Small intestine (tissue), 7 donors: ENCODE results near the gene MARCHF10. TPM values are rescaled to one million over a fixed set of nuclear protein-coding genes. Genes with fewer than 3 reads are reported as not detected.

Source experiments
- DNase-seq, 2 donors: peaks; one replicate each; pipeline versions ENCODE4 v3.0.0 to v3.0.0-alpha.2; 2013
- FAIRE-seq: peaks from 2 replicates; lab custom pipeline; 2012; peaks lifted over from hg19 to GRCh38; lab: Jason Lieb, UNC
- H3K27ac ChIP-seq, 3 donors: one replicate each; pipeline ENCODE4 v1.5.1; 2013; ENCODE audit warnings: low read length in 2 of 3, mild to moderate bottlenecking in 2 of 3, control low read depth in 1 of 3, inconsistent platforms in 1 of 3, low read depth in 1 of 3, moderate library complexity in 1 of 3
- H3K27me3 ChIP-seq, 3 donors: one replicate each; pipeline ENCODE4 v1.6.1; 2013; ENCODE audit warnings: low read length in 3 of 3, inconsistent platforms in 1 of 3; ENCODE audit not compliant: control insufficient read depth in 3 of 3, insufficient read depth in 3 of 3
- H3K36me3 ChIP-seq, 3 donors: one replicate each; pipeline ENCODE4 v1.6.1; 2013; ENCODE audit warnings: low read length in 3 of 3, inconsistent platforms in 1 of 3, low read depth in 1 of 3, mild to moderate bottlenecking in 1 of 3, moderate library complexity in 1 of 3; ENCODE audit not compliant: control insufficient read depth in 3 of 3, insufficient read depth in 2 of 3
- H3K4me1 ChIP-seq, 3 donors: one replicate each; pipeline ENCODE4 v1.6.1; 2013; ENCODE audit warnings: low read length in 2 of 3, inconsistent platforms in 1 of 3, low read depth in 1 of 3, mild to moderate bottlenecking in 1 of 3, moderate library complexity in 1 of 3; ENCODE audit not compliant: control insufficient read depth in 3 of 3, insufficient read depth in 2 of 3
- H3K4me3 ChIP-seq, 3 donors: one replicate each; pipeline ENCODE4 v1.5.1; 2013; ENCODE audit warnings: low read length in 3 of 3, control low read depth in 1 of 3, inconsistent platforms in 1 of 3, low read depth in 1 of 3, mild to moderate bottlenecking in 1 of 3, moderate library complexity in 1 of 3
- H3K9me3 ChIP-seq, 2 donors: one replicate each; pipeline ENCODE4 v1.6.1; 2013; ENCODE audit warnings: low read depth in 1 of 2, low read length in 1 of 2; ENCODE audit not compliant: control insufficient read depth in 2 of 2, insufficient read depth in 1 of 2
- WGBS, 3 donors: extraction: QIAGEN DNeasy Blood & Tissue Kit; methylation state at CpG; one replicate each; pipeline ENCODE4 v1.1.7; 2013; 5-methylcytosine and 5-hydroxymethylcytosine counted together
- polyA plus RNA-seq, 4 donors: library from polyadenylated mRNA; stranded (reverse) in 3 of 4; unstranded in 1 of 4; fragments of 200-250 nt in 3 of 4; fragments of 120-200 nt in 1 of 4; gene quantifications; one replicate each; pipeline versions ENCODE4 v1.2.1 to v1.2.3, GENCODE V29; 2013
- donor health status: healthy with polysubstance abuse.
- donor health status: control.
- donor health status: control.
- donor health status: Bipolar disorder and iron deficiency.
- donor health status: healthy.

Gene MARCHF10
- polyA plus RNA-seq, 4 donors = 0.10 to 0.13 TPM; not detected in 2

DNA sequence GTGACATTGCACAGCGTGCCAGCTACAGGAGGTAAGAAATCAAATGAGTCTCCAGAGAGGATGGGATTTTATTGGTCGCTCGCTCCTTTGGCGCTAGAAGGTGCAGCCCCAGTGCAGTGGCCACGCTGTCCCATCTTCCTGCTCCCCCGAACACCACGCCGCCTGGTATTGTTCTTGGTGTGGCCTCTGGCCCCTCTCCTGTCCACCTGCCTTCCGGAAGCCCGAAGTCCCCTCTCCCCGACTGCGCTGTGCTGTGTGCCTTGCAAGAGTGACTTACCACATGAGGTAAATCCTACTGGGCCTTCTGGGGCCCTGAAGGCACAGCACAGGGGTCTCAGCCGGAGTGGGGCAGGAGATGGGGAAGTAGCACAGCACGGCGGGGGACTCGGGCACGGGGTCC lies 58.2 kb downstream of the MARCHF10 start:
- FAIRE-seq (no peak), DNase-seq (no peak)
- no peak overlapping the region for H3K27ac ChIP-seq
- H3K4me3 ChIP-seq = no peak overlapping the region
- no peaks in the 10 kb centered on the region for H3K36me3 ChIP-seq
- 90 to 92% (median 91%) methylated on average over 17 of the region's 17 CpGs for WGBS, 3 donors
- H3K9me3 ChIP-seq = no peaks in the 10 kb centered on the region
- no peaks in the 10 kb centered on the region for H3K4me1 ChIP-seq
- H3K27me3 ChIP-seq = peaks cover 0 to 7% (median 0%) of the 10 kb centered on the region in 3 donors

- Histone ChIP-seq H3K4me1 (no peaks in the 10 kb centered on the region), H3K27ac (no peak overlapping the region), H3K9me3 (no peaks in the 10 kb centered on the region), H3K4me3 (no peak overlapping the region), H3K36me3 (no peaks in the 10 kb centered on the region), H3K27me3 (peaks cover 0 to 7% (median 0%) of the 10 kb centered on the region in 3 donors)
- no peak for DNase-seq
- 55 to 72% (median 70%) methylated on average over 8 of the region's 8 CpGs for WGBS, 3 donors
- FAIRE-seq = no peak
Observed at GRCh38 chr17:62746941-62747340, 61.2 kb downstream of the MARCHF10 start.

- Histone ChIP-seq H3K4me3 (no peak overlapping the region), H3K27ac (no peak overlapping the region), H3K27me3 (peaks cover 0 to 6% (median 0%) of the 10 kb centered on the region in 3 donors), H3K36me3 (no peaks in the 10 kb centered on the region), H3K4me1 (no peaks in the 10 kb centered on the region), H3K9me3 (no peaks in the 10 kb centered on the region)
- DNase-seq (no peak), FAIRE-seq (no peak)
- 57 to 81% (median 77%) methylated on average over 7 of the region's 7 CpGs for whole genome bisulfite sequencing, 3 donors
Observed at GRCh38 chr17:62745806-62746205, 62.3 kb downstream of the MARCHF10 start.

- DNase-seq = no peak
Observed at GRCh38 chr17:62744259-62744658, 63.9 kb downstream of the MARCHF10 start.

GRCh38 chr17:62741290-62741689 lies 66.8 kb downstream of the MARCHF10 start:
- peaks cover 0 to under 1% (median 0%) of the 10 kb centered on the region in 3 donors for H3K27me3 ChIP-seq
- WGBS, 3 donors = 70 to 82% (median 79%) methylated on average over 4 of the region's 4 CpGs
- FAIRE-seq = no peak
- H3K4me3 ChIP-seq = no peak overlapping the region
- no peak overlapping the region for H3K27ac ChIP-seq
- H3K4me1 ChIP-seq = no peaks in the 10 kb centered on the region
- DNase-seq = no peak
- no peaks in the 10 kb centered on the region for H3K36me3 ChIP-seq
- no peaks in the 10 kb centered on the region for H3K9me3 ChIP-seq

More at GRCh38 chr17:62744259-62744658, 63.9 kb downstream of the MARCHF10 start:
- H3K4me3 ChIP-seq = no peak overlapping the region
- no peaks in the 10 kb centered on the region for H3K4me1 ChIP-seq
- no peak overlapping the region for H3K27ac ChIP-seq
- peaks cover 0 to 4% (median 0%) of the 10 kb centered on the region in 3 donors for H3K27me3 ChIP-seq
- H3K36me3 ChIP-seq = no peaks in the 10 kb centered on the region
- 70 to 77% (median 75%) methylated on average over 7 of the region's 7 CpGs for WGBS, 3 donors
- H3K9me3 ChIP-seq = no peaks in the 10 kb centered on the region
- FAIRE-seq = no peak

GRCh38 chr17:62739645-62740388 lies 68.3 kb downstream of the MARCHF10 start:
- Histone ChIP-seq H3K36me3 (no peaks in the 10 kb centered on the region), H3K4me1 (no peaks in the 10 kb centered on the region), H3K27ac (no peak overlapping the region), H3K27me3 (no peaks in the 10 kb centered on the region), H3K9me3 (no peaks in the 10 kb centered on the region), H3K4me3 (no peak overlapping the region)
- WGBS, 3 donors = 86 to 91% (median 90%) methylated on average over 16 of the region's 16 CpGs
- FAIRE-seq (no peak), DNase-seq (no peak)

DNA sequence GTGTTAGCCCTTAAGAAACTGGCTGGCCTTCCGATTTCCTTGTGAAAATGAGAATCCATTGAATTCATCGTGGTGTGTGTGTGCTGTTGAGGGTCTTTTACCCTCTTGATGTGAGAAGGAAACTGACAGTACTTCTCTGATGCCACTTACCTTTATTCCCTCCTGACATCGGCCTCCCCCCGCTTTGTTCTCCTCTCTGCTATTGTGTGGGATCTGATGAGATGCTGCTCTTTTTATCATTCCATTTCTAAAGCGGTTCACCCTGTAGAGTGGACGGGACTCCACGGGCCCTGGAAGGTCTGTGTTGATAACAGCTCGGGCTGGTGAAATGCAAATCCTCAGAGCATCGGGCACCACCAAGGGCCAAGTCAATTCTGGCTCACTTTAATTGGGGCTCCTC lies 69.8 kb downstream of the MARCHF10 start:
- Histone ChIP-seq H3K36me3 (no peaks in the 10 kb centered on the region), H3K27ac (no peak overlapping the region), H3K9me3 (no peaks in the 10 kb centered on the region), H3K4me1 (no peaks in the 10 kb centered on the region), H3K27me3 (no peaks in the 10 kb centered on the region), H3K4me3 (no peak overlapping the region)
- no peak for DNase-seq
- FAIRE-seq = no peak
- WGBS, 3 donors = 87 to 91% (median 90%) methylated on average over 9 of the region's 9 CpGs

GRCh38 chr17:62737513-62737912 lies 70.6 kb downstream of the MARCHF10 start:
- WGBS, 3 donors = 72 to 79% (median 73%) methylated on average over 8 of the region's 8 CpGs
- no peaks in the 10 kb centered on the region for H3K27me3 ChIP-seq
- FAIRE-seq (no peak), DNase-seq (no peak)
- H3K27ac ChIP-seq = no peak overlapping the region
- no peaks in the 10 kb centered on the region for H3K9me3 ChIP-seq
- no peaks in the 10 kb centered on the region for H3K4me1 ChIP-seq
- no peak overlapping the region for H3K4me3 ChIP-seq
- no peaks in the 10 kb centered on the region for H3K36me3 ChIP-seq
